ENCODE data around the gene KRTAP5-6.

DNA sequence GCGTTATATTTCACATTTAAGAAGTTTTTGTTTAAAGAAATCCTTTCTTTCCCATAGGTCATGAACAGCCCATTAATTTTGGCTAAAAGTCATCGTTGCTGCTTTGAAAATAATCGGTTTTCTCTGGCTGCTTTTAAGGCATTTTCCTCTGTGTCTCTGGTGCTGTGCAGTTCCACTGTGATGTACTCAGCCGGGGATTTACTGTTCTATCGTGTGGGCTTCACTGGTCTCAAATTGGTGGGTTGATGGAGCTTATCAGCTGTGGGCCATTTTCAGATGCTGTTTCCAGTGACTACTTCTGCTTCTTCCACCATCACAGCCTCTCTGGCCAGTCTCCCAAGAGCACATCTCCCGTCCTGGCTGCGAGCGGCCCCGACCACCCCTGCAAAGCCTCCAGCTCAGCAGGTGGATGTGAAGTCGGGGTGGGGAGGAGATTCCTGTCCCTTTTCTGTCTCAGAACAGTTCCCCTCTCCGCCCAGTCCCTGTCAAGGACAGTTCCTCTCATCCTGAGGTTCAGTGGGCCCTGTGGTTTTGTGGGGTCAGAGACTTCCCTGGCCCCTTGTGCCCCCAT is 33.1 kb downstream of the KRTAP5-6 start:
- no peak for TF ChIP-seq POLR2A (IDR thresholded peaks at IDR 0.05; ENCODE audit: low read length)
- no peak for TF ChIP-seq GATA1 (IDR thresholded peaks at IDR 0.05; ENCODE audit: low read depth, low read length)

Measured in erythroblast (primary cell).